ENCODE measurements around the gene SPATA32.

The SPATA32 gene

DNA sequence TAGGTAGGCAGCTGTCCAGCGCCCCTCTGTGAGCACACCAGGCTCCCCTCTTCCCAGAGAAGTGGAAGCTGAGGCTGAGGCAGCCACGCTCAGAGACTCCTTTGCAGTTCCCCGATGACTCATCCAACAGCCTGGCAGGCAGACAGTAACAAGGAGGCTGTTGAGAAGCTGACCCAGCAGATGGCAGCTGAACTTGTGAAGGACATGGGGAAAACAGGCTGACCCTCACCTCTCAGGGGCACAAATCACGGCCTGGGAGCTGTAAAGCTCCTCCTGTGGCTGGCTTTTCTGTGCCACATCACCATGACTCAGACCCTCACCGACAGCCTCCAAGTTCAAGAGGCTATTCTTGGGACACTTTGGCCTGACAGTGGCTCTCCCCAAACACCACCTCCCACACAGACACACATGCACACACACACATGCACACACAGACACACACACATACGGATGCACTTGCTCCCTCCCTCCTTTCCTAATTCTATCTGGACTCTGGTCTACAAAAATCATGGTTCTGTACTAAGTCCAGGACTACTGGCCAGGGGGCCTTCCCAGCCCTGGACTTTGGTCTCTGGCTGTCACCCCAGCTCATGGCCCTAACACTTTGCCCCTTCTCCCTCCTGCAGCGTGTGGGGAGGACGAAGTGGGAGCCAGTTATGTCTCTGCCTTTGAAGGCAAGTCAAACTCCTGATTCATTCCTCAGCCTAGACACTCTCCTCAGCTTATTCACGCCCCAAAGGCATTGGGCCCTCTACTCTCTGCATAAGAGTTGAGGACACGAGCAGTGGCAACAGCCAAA, 31.7 kb upstream of the SPATA32 start:
- FAIRE-seq: no peak

GRCh38 chr17:45292696-45293412, 31.0 kb upstream of the SPATA32 start:
- FAIRE-seq: no peak

DNA sequence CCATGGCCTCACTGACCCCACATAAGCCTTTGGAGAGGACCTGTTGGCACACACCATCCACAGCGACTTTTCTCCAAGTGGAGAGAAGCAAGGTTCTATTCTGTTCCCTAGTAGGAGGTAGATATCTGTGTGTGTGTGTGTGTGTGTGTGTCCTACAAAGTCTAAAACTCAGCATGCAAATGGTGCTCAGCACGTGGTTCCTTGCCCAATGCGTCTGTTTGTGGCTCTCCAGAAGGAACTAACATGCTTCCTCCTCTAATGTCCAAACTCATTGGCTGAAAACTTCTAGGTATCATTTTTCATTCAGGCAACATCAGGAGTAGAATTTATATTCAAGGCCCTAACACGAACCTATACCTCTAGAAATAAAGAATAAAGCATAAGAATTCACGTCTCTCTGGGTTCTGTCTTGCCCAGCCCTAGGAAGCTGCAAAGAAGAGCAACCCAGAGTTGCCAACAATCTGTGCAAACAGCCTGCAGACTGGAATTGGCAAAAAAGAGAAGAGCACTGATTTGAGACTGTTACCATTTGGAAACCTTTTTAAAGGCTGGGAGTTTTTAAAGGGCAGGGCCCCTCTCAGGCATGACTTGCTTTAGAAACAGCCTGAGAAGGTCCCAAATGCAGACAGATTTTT, 29.4 kb upstream of the SPATA32 start:
- no peak for FAIRE-seq

- no peak for FAIRE-seq
Observed at GRCh38 chr17:45290269-45290765, 28.4 kb upstream of the SPATA32 start.

GRCh38 chr17:45289301-45290268, 27.7 kb upstream of the SPATA32 start:
- no peak for FAIRE-seq

GRCh38 chr17:45288825-45289224, 26.9 kb upstream of the SPATA32 start:
- FAIRE-seq: no peak

DNA sequence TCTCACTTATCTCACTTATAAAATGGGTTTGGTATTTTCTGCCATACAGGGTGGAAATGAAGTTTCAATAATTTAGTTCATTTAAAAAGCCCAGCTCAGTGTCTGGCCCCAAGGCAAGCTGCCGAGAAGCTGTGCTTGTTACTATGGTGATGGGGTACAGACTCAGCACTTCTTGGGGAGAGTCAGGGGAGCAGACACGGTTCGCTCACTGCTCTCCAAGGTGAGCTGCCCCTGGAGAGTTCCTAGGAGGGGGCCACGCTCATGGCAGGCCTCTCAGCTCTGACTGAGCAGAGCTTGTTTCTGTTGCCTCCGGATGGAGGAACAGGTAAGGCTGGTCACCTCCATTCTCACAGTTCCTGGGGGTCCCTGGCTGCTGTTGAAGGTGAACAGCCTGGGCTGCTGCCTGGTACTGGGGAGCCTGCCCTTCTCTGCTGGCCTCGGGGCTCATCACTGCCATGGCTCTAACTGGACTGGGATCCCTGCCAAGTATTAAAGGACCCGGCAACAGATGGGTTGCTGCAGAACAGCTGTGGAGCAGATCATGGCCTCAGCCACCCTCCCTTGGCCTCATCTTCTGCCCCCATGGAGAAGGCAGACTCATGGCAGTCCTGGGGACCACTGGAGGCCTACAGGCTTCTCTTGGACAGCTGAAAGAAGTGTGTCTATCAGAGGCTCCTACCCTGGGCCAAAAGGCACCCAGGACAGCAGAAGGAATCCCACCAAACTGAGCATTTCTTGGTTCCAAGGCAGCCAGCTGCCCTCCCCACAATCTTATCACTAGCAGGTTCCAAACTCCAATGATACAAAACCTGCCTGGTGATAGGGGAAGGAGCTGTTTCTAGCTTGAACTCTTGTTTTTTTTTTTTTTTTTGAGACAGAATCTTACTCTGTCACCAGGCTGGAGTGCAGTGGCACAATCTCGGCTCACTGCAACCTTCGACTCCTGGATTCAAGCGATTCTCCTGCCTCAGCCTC, 25.9 kb upstream of the SPATA32 start:
- no peak for FAIRE-seq

DNA sequence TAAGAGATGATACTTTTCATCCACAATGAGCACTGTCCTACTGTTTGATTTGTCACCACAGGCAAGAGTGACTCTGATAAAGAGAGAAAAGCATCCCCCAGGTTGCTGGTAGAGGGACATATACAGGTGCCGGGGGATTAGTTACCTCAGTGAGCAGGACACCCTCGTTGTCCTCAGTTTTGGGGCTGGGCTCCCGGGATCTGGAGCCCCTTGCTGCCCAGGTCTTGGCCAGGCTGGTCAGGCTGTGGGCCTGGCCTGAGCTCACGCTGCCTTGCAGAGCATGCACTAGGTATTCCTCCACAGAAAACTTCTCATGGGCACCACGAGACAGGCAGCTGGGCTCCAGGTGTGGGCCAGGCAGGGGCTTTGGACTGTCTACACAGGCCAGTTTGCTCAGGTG, 24.4 kb upstream of the SPATA32 start:
- no peak for FAIRE-seq

DNA sequence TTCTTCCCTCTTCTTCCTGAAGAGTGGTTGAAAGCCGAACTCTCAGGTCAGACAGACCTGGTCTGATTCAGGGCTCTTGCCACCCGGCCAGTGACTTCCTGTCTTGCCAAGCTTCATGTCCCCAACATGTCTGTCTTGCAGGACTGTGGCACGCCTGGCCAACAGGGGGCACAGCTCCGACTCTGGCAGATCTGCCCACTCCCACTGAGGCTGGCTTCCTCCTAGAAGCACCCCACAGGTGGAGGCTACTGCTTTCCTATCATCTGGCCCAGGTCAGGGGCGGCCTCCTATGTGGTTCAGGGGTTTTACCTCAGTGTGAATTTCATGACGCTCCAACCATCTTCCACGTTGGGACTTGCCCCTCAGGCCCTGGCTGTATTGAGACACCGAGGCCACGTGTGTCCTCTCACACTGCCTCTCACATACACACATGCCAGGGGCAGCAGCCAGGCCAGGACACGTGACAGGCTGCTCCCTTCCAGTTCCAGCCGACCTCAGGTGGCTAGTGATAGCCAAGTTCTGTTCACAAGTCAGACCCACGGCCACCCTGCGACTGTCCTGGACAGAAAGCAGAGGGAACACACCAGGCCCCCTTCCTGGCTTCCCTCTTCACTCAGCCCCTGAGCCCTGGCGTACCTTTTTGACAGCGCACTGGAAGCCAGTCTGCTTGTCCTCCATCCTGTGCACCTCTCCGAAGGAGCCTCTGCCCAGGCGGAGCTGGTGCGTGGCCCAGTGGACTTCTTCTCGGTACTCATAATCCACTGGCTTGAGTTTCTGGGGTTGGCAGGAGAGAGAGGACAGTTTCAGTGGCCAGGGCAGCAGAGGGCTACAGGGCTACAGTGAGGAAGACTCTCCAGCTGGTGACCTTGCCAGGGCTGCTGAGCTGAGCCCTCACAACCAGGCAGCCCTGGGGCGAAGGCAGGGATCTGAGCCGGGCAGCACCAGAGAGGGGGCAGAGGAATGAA, 22.6 kb upstream of the SPATA32 start:
- FAIRE-seq: no peak

DNA sequence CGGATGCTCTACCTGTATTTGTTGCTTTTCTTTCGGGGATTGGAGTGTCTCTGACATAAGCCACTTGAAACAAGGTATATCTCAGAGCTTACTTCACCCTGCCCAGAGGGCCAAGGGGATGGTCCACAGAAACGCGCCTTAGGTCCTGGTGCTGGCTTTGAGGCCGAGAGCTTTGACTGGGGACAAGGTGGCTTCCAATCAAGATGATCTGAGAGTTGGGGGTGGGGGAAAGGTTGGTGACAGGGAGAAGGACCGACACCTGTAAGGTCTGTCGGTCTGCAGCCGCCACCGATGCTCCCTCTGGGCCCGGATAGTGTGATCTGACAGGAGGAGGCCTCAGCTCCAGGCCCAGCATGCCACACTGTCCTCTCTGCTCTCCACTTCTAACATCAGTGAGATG, 21.8 kb upstream of the SPATA32 start:
- FAIRE-seq: no peak

- FAIRE-seq: no peak
Observed at GRCh38 chr17:45282683-45283644, 21.1 kb upstream of the SPATA32 start.

DNA sequence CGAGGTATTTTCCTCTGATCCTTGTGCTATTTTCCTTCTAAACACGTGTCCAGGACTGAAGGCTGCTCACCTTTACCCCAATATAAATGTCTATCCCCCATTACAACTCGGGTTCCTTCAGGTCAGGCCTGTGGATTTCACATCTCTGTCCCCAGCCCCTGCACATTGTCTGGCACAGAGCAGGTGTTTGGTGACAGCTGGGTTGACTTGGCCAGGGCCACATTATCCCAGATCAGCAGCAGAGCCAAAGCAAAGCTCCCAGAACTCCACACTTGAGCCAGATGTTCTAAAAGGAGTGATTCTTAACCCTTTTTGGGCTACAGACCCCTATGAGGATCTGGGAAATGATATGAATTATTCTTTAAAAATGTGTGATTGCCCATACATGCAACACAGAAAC, 18.0 kb upstream of the SPATA32 start:
- no peak for FAIRE-seq

- FAIRE-seq: peak; percentile 31
Observed at GRCh38 chr17:45277992-45278391, 16.1 kb upstream of the SPATA32 start.

- peak; percentile 86 for FAIRE-seq
Observed at GRCh38 chr17:45277216-45277849, 15.4 kb upstream of the SPATA32 start.

- no peak for FAIRE-seq
Observed at GRCh38 chr17:45276031-45276430, 14.1 kb upstream of the SPATA32 start.

DNA sequence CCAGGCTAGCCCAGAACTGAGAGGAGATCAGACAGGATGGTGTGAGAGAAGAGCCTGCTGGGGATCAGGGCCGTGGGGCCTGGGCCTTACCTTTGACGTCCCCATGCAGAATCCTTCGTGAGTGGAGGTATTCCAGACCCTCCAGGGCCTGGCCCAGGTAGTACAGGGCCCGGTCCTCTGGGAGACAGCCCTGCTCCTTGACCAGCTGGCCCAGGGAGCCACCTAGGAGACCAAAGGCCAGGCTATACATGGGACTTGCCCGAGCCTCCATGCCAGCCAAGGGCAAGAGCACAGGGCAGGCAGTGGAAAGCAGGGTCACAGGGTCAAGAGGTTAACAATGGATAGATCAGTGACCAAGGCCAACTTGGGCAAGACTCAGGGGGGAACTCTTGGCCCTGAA, 12.1 kb upstream of the SPATA32 start:
- no peak for FAIRE-seq

- FAIRE-seq: no peak
Observed at GRCh38 chr17:45273551-45273957, 11.7 kb upstream of the SPATA32 start.

DNA sequence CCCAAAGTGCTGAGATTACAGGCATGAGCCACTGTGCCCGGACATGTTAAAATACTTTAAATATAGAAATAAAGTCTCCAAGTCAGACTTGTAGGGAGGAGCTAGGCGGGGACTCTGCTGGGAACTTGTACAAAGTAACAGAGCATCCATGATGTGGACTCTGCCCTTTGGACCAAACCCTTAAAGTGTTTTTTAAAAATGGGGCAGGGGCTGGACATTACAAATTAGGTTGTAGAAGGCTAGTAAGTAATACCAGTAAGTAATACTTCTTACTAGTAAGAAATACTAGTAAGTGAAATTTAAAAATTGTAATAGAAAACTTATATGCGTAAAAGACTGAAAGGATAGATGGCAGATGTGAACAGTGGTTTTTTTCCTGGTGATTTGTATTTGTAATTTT, 9.7 kb upstream of the SPATA32 start:
- FAIRE-seq: no peak

Data from G401.6 (cell line).